Stomach (tissue), 9 donors: ENCODE data around the gene PPP1R16B. TPM values are rescaled to one million over a fixed set of nuclear protein-coding genes. Genes with fewer than 3 reads are reported as not detected.

Experiments used
- DNase-seq, 2 donors: peaks; one replicate each; pipeline versions ENCODE4 v3.0.0 to v3.0.0-alpha.2; 2013 to 2019
- H3K27ac ChIP-seq, 5 donors: fragments of 200-600 bp in 4 of 5; sonication (generic) in 4 of 5; one replicate each; pipeline ENCODE4 v1.5.1; 2013 to 2019; ENCODE audit warnings: mild to moderate bottlenecking in 1 of 5, moderate library complexity in 1 of 5
- H3K27me3 ChIP-seq, 3 donors: fragments of 200-600 bp; sonication (generic); one replicate each; pipeline ENCODE4 v1.5.1; 2017 to 2019; ENCODE audit warnings: mixed run types in 1 of 3
- H3K36me3 ChIP-seq, 4 donors: fragments of 200-600 bp; sonication (generic); 1 replicate in 3 of 4; 2 replicates in 1 of 4; pipeline ENCODE4 v1.5.1; 2016 to 2019
- H3K4me1 ChIP-seq, 4 donors: fragments of 200-600 bp; sonication (generic); one replicate each; pipeline ENCODE4 v1.5.1; 2016 to 2019
- H3K4me3 ChIP-seq, 4 donors: fragments of 200-600 bp; sonication (generic) in 3 of 4; one replicate each; pipeline ENCODE4 v1.5.1; 2016 to 2019; ENCODE audit warnings: mild to moderate bottlenecking in 1 of 4
- H3K9me3 ChIP-seq, 4 donors: fragments of 200-600 bp; sonication (generic); one replicate each; pipeline ENCODE4 v1.5.1; 2016 to 2019
- EP300 ChIP-seq: sonication (generic); formaldehyde crosslinking; IDR thresholded peaks from one replicate; pipeline ENCODE4 v1.6.1; 2017; ENCODE audit warnings: antibody characterized with exemption
- POLR2A ChIP-seq, 4 donors: fragments of 450-650 bp; IDR thresholded peaks; one replicate each; pipeline ENCODE4 v1.6.1; 2016; ENCODE audit warnings: antibody characterized with exemption in 4 of 4, control low read depth in 2 of 4, mild to moderate bottlenecking in 1 of 4, moderate library complexity in 1 of 4
- POLR2AphosphoS5 ChIP-seq, 3 donors: sonication (generic); formaldehyde crosslinking; IDR thresholded peaks; one replicate each; pipeline ENCODE4 v1.6.1; 2016; ENCODE audit warnings: antibody characterized with exemption in 3 of 3
- WGBS, 5 donors: extraction: QIAGEN DNeasy Blood & Tissue Kit in 3 of 5; methylation state at CpG; one replicate each; pipeline versions ENCODE4 v1.1.5 to v1.1.7; 2013 to 2018; 5-methylcytosine and 5-hydroxymethylcytosine counted together
- intact Hi-C: fragments of 100-400 bp; cut with DNase I; formaldehyde crosslinking; loops from one replicate; pipeline ENCODE4 v1.15.1; 2023; ENCODE audit warnings: low total_unique reads
- polyA plus RNA-seq, 3 donors: library from polyadenylated mRNA; stranded (reverse); fragments of 200-250 nt; gene quantifications; one replicate each; pipeline ENCODE4 v1.2.3, GENCODE V29; 2013
- total RNA-seq, 5 donors: library from RNA; depleted of rRNA; stranded (reverse); fragments of >200 nt; gene quantifications; one replicate each; pipeline versions ENCODE4 v1.1.0 to v1.2.3, GENCODE V29; 2014 to 2016
- TF ChIP-seq, protein P1 (sequence below), 7 experiments: fragments of 450-650 bp in 4 of 7; fragments of 200-600 bp in 3 of 7; sonication (generic) in 3 of 7; IDR thresholded peaks; one replicate each; pipeline ENCODE4 v1.5.1; 2016 to 2019; ENCODE audit warnings: antibody characterized with exemption in 7 of 7, control low read depth in 2 of 7, mild to moderate bottlenecking in 1 of 7
- donor health status: healthy with polysubstance abuse.
- donor health status: Bipolar disorder and iron deficiency.
- donor health status: healthy.

Gene PPP1R16B
- total and polyA plus RNA-seq, 8 donors: 1.2 to 18.7 (median 6.2) TPM

DNA sequence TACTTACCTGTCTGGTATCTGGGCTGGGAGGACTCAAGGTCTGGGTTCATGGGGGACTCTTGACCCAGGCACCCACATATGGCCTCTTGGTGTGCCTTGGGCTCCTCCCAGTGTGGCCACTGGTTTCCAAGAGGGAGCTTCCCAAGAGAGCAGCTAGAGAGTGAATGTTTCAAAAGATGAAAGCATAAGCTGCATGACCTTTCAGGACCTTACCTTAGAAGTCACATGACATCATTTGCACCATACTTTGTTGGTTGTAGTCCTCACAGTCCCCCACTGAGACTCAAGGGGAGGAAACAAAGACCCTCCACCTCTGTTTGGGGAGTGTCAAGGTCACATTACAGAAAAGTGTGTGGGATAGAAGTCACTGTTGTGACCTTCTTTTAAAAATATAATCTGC lies 43.3 kb upstream of the PPP1R16B start:
- H3K4me1 ChIP-seq: peaks cover 0 to 9% (median 3%) of the 10 kb centered on the region in 4 donors
- H3K36me3 ChIP-seq: peaks cover 39 to 100% (median 99%) of the 10 kb centered on the region in 4 donors
- DNase-seq: no peak
- intact Hi-C loops: no loop called here
- no peaks in the 10 kb centered on the region for H3K9me3 ChIP-seq
- H3K27ac ChIP-seq: no peak overlapping the region
- no peak overlapping the region for H3K4me3 ChIP-seq
- no peaks in the 10 kb centered on the region for H3K27me3 ChIP-seq
- TF ChIP-seq, protein P1, sequence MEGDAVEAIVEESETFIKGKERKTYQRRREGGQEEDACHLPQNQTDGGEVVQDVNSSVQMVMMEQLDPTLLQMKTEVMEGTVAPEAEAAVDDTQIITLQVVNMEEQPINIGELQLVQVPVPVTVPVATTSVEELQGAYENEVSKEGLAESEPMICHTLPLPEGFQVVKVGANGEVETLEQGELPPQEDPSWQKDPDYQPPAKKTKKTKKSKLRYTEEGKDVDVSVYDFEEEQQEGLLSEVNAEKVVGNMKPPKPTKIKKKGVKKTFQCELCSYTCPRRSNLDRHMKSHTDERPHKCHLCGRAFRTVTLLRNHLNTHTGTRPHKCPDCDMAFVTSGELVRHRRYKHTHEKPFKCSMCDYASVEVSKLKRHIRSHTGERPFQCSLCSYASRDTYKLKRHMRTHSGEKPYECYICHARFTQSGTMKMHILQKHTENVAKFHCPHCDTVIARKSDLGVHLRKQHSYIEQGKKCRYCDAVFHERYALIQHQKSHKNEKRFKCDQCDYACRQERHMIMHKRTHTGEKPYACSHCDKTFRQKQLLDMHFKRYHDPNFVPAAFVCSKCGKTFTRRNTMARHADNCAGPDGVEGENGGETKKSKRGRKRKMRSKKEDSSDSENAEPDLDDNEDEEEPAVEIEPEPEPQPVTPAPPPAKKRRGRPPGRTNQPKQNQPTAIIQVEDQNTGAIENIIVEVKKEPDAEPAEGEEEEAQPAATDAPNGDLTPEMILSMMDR (IDR thresholded peaks at IDR 0.05): no peak
- TF ChIP-seq EP300: no peak
- TF ChIP-seq POLR2AphosphoS5 (IDR thresholded peaks at IDR 0.05): no peak
- no peak for TF ChIP-seq POLR2A (IDR thresholded peaks at IDR 0.05)

DNA sequence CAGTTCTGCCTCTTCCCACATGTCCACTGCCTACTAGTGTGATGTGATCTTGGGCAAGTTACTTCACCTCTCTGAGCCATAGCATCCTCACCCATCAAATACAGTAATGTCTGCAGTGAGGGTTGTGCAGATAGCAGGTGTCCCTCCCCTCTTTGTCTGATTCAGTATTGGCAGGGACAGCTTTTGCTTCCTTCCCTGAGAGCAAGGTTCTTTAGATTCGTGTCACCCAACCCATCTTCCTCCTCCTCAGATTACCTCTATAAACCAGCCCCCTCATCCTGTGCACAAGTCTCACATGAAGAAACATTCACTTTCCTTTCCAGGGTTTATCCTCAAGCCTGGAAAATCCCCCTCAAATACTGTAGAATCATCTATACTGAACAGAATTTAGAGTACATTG lies 41.9 kb upstream of the PPP1R16B start:
- WGBS, 5 donors: 63 to 85% (median 83%) methylated on average over 1 of the region's 1 CpG
- H3K36me3 ChIP-seq: peaks cover 48 to 100% (median 99%) of the 10 kb centered on the region in 4 donors
- intact Hi-C loops: no loop called here

DNA sequence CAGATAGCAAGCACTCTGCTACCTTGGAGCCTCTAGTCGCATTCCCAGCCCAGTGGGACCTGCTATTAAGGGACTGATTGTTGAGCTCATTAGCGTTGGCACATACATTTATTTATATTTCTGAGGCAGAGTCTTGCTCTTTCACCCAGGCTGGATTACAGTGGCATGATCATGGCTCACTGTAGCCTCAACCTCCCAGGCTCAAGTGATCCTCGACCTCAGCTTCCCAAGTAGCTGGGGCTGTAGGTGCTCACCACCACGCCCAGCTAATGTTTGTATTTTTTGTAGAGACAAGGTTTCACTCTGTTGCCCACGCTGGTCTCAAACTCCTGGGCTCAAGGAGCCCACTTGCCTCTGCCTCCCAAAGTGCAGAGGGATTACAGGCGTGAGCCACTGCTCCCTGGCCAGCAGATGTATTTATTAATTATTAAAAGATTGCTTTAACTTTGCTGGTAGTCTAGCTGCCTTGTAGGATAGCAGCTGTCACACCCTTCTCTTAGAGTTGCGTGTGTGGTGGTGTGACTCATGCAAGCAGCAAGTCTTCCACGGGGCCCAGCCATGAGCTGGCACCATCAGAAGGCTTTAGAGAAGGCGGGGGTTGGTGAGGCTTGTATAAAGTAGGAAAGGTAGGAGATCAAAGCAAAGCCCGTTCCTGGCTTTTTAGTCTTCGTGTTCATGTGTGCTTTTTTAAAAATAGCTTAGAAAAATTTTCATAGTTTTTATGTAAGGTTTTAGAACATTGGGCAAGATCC lies 40.8 kb upstream of the PPP1R16B start:
- H3K9me3 ChIP-seq: no peaks in the 10 kb centered on the region
- WGBS, 5 donors: 50 to 66% (median 57%) methylated on average over 11 of the region's 11 CpGs
- TF ChIP-seq, protein P1 (IDR thresholded peaks at IDR 0.05): no peak
- TF ChIP-seq EP300 (no peak), POLR2AphosphoS5 (IDR thresholded peaks at IDR 0.05) (peak in 1 of 3 donors; percentile 47)
- no peaks in the 10 kb centered on the region for H3K27me3 ChIP-seq
- intact Hi-C loops: no loop called here
- peaks cover 53 to 100% (median 99%) of the 10 kb centered on the region in 4 donors for H3K36me3 ChIP-seq
- H3K4me1 ChIP-seq: peaks cover 0 to 9% (median 3%) of the 10 kb centered on the region in 4 donors
- DNase-seq: peak; percentile 52 to 60
- no peak overlapping the region for H3K4me3 ChIP-seq
- no peak overlapping the region for H3K27ac ChIP-seq

More for the DNA sequence above, 41.9 kb upstream of the PPP1R16B start:
- no peak overlapping the region for H3K27ac ChIP-seq
- TF ChIP-seq, protein P1 (IDR thresholded peaks at IDR 0.05): no peak
- TF ChIP-seq EP300: no peak
- no peak for TF ChIP-seq POLR2AphosphoS5 (IDR thresholded peaks at IDR 0.05)
- DNase-seq: no peak
- no peaks in the 10 kb centered on the region for H3K27me3 ChIP-seq
- H3K9me3 ChIP-seq: no peaks in the 10 kb centered on the region
- no peak overlapping the region for H3K4me3 ChIP-seq
- peaks cover 0 to 9% (median 3%) of the 10 kb centered on the region in 4 donors for H3K4me1 ChIP-seq

DNA sequence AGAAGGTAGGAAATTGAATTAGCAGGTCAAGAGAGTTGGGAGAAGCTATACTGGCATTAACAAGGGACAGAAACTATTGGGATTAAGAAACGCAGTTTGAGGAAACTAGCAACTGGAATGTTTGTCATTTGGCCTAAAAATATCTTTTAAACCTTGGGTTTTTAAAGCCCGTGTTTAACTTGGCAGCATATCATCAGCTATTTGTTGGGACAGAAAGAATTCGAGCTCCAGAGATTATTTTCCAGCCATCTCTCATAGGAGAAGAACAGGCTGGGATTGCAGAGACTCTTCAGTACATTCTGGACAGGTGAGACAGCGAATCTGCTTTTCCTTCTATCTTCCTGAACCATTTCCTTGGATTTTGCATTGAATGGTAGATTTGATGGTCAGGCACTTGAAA lies 39.4 kb upstream of the PPP1R16B start:
- intact Hi-C loops: no loop called here
- 39 to 62% (median 51%) methylated on average over 4 of the region's 4 CpGs for WGBS, 5 donors
- TF ChIP-seq POLR2AphosphoS5 (IDR thresholded peaks at IDR 0.05) (no peak), EP300 (no peak), POLR2A (IDR thresholded peaks at IDR 0.05) (no peak)
- TF ChIP-seq, protein P1 (IDR thresholded peaks at IDR 0.05): no peak

More for the DNA sequence above, 39.4 kb upstream of the PPP1R16B start:
- Histone ChIP-seq H3K4me1 (peaks cover 0 to 9% (median 3%) of the 10 kb centered on the region in 4 donors), H3K9me3 (no peaks in the 10 kb centered on the region), H3K4me3 (no peak overlapping the region), H3K27ac (no peak overlapping the region), H3K27me3 (no peaks in the 10 kb centered on the region), H3K36me3 (peaks cover 61 to 100% (median 99%) of the 10 kb centered on the region in 4 donors)
- no peak for DNase-seq
